Stimulated activated CD4-positive, alpha-beta T cell treated with anti-CD3 and anti-CD28 coated beads, Interleukin-15, amount 100 ng/mL, for 1 hour (primary cell): ENCODE data around the gene CPLANE2.
"Not testable (repeated sequence)": the region's sequence is repeated elsewhere in the genome, so short reads cannot be mapped to it uniquely, and the experiment has no call there.

Experiments
- DNase-seq, 2 donors: peaks; one replicate each; pipeline ENCODE4 v3.0.0-alpha.2; 2020; ENCODE audit warnings: low read depth in 1 of 2, low spot score in 1 of 2

CPLANE2 gene

DNA sequence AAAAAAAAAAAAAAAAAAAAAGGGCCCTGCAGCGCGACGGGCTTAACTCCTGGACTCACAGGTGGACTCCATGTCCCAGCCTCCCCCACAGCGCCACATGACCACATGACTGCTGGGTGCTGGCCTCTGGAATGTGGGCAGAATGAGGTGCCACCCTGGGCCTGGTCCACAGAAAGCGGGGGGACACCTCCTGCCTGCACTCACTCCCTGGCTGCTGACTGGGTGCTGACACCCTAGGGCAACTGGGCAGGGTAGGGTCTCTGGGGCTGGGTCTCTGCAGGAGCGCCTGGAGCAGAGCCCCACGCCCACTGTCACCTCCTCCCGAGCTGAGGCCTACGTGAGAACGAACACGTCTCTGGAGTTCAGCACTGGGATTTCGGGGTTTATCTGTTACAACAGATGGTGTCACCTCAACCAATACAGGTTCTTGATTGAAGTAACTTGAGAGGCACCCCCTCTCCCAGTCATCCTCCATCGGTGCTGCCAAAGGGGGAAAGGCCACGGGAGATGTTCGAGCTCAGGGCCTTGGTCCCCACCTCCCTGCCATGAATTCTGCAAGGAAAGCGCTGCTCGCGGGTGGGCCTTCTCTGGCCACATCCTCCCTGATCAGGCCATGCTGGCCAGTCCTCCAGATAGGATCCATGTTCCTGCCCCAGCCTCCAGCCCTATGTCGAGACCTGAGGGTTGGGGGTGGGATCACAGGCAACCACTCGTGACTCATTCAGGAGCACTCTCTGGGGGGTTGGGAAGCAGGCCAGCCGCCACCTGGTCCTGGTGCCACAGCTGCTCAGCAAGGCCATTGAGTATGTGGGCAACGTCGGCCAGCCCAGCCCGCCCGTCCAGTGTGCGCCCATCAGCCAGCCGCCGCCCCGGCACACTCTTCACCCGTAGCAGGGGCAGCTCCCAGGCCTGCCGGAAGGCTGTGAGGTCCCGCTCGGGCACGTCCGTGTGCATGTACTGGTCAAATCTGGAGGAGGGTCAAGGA is 5.4 kb downstream of the CPLANE2 start:
- DNase-seq, result no peak

- no peak for DNase-seq
Observed at GRCh38 chr1:16230744-16231143, 6.2 kb downstream of the CPLANE2 start.

DNA sequence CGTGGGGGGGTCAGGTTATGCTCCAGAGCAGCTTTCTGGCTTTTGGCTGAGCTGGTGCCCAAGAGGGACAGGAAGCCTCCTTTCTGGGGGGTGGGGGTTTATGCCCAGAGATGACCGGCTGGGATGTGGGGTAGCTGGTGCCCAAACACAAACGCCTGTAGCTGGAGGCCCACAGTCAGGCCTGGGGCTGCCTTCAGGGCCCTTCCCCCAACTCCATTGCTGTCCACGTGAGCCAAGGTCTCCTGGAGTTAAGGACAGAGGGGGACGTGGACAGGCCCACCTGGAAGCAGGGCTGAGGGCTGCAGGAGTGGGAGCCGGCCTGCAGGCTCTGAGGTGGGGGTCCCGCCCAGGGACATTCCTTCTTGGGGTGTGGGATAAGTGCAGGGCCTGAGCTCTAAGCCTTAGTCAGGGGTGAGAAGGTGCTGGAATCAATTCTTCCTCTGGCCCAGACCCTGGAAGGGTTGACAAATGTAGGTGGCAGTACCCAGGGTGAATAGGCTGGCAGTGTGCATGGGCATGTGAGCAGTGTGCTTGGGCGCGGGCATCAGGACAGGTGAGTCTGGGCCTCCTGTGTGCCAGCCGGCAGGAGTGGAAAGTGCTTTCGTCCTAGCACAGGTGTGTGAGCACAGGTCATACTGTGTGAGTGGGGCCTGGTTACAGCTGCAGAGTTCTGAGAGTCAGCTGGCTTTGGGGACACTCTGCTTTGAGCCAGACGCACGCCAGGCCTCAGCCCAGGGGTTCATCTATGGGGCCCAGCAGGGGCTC is 6.8 kb downstream of the CPLANE2 start:
- no peak for DNase-seq

GRCh38 chr1:16226490-16227179 is 10.3 kb downstream of the CPLANE2 start:
- DNase-seq, result no peak

- no peak for DNase-seq
Observed at GRCh38 chr1:16226129-16226489, 10.9 kb downstream of the CPLANE2 start.

DNA sequence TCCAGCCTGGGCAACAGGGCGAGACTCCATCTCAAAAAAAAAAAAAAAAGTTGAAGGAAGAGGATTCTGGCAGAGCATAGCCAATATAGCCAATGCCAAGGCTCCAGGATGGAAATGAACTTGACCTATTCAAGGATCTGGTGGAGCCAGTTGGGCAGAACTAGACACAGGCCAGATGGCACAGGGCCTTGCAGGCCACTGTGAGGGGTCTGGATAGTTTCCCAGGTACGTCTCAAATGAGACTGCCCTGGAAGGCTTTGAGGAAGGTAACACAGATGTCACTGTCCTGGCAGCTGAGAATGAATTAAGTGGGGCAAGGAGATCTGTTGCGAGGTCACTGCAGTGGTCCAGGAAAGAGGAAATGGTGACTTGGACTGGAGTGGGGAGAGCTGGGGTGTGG is 12.5 kb downstream of the CPLANE2 start:
- no peak for DNase-seq

- DNase-seq, result not testable (repeated sequence)
Observed at GRCh38 chr1:16222716-16223115, 14.3 kb downstream of the CPLANE2 start.

- no peak for DNase-seq
Observed at GRCh38 chr1:16221499-16221898, 15.5 kb downstream of the CPLANE2 start.

DNA sequence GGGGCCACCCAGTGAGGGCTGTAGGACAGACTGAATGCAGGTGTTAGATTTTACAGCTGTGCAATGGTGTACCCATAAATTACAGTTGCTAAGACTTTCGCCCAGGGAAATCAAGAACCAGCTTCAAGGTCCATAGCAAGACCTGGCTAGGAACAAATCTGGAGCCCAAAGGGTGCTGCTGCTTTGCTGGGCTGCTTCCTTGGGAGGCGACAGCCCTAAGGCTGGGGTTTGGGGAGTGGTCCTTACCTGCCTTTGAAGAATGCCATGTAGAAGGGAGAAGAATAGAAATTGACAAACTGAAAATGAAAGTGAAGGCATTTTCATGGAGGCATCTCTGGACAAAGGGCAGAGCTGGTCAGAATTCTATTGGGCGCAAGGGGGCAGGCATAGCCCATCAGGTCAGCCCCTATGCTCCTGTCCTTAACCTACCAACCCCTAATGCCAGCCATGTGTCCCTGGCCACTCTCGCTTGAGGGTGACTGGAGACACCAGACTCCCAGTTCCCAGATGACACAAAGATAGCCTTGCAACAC is 16.9 kb downstream of the CPLANE2 start:
- DNase-seq, result no peak

- no peak for DNase-seq
Observed at GRCh38 chr1:16218674-16219071, 18.3 kb downstream of the CPLANE2 start.

DNA sequence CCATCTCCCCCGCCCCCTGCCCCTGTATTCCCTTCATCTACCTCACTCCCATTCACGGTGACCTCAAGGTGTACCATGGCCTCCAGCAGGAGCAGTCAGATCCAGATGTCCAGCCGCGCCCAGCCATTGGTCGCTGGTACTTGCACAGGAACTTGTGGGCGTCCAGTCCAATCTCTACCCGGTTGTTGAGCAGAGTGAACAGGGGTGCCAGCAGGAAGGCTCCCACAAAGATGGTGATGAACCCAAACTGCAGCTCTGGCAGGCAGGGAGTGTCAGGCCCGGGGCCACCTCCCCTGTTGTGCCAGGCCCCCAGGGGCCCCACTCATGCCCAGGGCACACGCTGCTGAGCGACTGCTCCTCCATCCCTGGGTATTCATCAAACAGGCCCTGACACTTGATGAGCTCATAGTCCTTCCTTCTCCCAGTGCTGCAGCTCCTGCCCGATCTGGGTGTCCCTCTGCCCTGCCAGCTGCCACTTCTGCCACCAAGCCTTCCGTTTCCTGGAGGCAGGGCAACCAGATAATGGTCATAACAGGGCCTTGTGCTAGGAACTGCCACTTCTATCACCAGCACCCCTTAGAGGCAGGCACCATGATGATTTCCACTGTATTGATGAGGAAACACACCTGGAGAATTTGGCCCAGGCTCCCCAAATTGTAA is 18.8 kb downstream of the CPLANE2 start:
- no peak for DNase-seq

DNA sequence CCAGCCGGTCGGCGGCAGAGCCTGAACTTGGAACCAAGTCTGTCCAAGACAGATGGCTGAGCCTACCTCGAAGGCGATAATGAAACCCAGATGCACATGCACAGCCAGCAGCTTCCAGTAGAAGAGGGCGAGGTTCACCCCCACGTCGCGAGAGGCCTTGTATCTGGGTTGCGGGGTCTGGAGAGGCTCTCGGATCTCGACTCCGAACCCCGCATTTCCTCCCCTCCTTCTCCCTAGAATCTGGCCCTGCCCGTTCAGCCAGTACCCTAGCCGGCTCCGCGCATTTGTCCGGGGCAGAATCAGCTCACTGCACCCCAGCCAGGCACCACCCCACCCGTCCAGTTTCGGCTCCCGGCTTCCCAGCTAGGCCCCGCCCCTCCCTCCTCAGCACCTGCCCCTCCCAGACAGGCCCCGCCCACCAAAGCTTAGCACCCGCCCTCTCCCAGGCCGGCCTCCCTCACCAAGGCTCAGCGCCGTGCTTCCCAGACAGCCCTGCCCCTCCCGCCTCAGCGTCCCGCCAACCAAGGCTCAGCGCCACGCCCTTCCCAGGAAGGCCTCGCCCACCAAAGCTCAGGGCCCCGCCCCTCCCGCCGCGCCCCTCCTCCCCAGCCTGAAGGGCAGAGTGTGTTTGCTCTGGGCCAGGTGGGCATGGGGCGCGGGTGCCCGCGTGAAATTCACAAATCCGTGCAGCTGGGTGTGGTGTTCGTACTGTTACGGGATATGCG is 19.8 kb downstream of the CPLANE2 start:
- DNase-seq, result peak; percentile 85 to 87

DNA sequence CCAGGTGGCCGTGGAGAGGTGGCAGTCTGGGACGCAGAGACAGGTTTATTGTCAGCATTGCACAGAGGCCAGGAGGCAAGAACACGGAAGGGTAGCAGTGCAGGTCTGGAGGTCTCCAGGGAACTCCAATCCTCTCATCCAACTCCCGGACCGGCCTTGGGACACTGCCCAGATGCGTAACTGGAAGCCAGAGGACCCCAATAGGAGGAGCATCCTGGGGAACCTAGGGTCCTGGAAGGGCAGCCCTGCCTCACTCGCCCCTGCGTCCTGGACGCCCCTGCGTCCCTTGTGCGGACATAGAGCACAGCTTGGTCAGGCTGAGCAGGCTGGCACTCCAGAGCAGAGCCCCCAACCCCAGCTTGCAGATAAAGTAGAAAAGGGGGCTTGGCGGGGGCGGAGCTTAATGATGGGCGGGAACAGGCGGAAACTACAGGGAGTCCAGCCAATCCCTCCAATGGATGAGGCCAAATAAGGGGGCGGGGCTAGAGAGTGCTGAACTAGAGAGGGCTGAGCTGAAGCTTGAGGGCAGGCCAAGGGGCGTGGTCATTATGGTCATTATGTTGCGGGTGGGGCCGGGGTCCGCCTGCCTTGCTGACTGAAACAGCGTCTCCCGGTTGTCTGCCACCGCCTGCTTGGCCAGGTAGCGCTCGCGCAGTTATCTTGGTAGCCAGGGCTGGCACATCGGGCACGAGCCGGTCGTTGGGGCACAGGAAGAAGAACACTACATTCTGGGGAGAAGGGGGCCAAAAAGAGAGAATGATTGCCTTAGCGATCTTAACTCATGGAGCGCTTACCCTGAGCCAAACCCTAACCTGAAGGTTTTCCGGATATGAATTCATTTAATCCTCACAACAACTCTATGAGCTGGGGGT is 20.9 kb downstream of the CPLANE2 start:
- peak in 1 of 2 donors; percentile 12 for DNase-seq

- not testable (repeated sequence) for DNase-seq
Observed at GRCh38 chr1:16215240-16215639, 21.7 kb downstream of the CPLANE2 start.

DNA sequence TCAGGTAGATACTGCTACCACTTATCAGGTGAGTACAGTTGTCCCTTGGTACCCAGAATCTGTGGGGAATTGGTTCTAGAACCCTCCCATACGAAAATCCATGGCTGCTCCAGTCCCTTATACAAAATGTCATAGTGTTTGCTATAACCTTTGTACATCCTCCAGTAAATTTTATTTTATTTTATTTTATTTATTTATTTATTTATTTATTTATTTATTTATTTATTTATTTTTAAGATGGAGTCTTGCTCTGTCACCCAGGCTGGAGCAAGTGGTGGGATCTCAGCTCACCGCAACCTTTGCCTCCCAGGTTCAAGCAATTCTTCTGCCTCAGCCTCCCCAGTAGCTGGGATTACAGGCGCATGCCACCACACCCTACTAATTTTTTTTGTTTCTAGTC is 23.4 kb downstream of the CPLANE2 start:
- DNase-seq, result not testable (repeated sequence)

- DNase-seq, result no peak
Observed at GRCh38 chr1:16213013-16213412, 24.0 kb downstream of the CPLANE2 start.

DNA sequence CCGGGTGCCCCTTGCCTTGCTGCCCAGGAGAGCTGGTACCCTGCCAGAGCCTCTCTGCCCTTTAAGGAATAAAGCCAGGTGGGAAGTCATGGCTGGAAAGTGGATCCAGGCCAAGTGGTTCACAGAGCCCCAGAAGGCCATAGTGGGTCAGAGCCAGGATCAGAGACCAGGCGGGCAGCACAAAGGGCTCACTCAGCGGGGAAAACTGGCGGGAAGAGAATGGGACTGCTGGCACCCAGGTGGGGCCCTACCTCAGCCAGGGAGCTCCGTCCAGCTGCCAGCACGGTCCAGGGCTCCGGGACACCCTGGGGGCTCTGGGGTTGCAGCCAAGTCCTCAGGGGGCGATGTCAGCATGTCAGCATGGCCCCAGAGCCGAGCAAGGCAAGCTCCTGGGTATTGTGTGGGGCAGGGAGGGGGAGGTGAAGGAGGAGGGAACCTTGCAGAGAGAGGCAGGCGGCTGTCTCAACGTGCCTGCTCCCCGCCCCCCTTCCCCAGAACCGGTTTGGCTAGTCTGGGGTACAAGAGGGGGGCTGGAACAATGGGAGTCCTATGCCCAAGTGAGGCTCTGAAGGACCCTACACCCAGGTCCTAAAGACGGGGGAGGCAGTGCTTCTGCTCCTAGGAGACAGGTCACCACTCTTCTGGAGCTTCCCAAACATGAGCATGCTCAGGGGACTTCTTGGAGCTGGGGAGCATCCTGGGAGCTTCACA is 24.6 kb downstream of the CPLANE2 start, which contains the start of gene ARHGEF19:
ARHGEF19 (minus strand) TSS at position 402 of the 711 bp plus-strand sequence. CDS start 3,598 bp downstream, outside the sequence.
- DNase-seq, result no peak

DNA sequence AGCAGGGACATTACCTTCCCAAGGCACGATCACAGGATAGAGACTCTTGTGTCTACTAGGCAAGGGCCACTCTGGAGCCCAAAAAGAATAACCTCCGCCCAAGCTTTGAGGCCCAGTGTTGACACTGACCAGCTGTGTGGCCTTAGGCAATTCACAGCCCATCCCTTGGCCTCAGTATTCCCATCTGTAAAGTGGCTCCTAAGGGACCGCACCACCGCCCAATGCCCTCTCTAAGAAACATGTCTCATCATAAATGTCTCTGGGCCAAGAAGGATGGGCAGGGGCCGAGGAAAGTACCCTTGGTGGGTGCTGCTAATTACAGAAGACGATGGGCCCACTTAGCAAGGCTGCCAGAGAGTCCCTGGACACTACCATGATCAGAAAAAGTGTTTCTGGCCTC is 25.2 kb downstream of the CPLANE2 start:
- DNase-seq, result no peak
